ENCODE measurements around the gene INHBB.

Gene INHBB

DNA sequence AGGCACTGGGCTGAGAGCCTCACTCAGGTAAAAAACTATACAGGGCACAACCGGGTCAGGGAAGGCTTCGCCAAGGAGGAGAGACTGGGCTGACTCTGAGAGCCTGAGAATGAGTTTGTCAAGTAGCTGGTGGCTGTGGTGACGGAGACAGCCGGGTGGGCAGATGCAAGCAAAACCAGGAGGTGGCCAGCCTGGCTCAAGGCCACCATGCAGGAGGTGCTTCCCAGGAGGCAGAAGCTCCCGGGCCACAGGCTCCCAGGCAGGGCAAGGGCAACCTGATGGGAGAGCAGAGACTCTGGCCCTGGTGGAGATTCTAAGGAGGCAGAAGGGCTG, 2.9 kb upstream of the INHBB start:
- H3K4me3 ChIP-seq (ENCODE audit: low read depth, low read length), result no peak overlapping the region
- TF ChIP-seq, protein P1, sequence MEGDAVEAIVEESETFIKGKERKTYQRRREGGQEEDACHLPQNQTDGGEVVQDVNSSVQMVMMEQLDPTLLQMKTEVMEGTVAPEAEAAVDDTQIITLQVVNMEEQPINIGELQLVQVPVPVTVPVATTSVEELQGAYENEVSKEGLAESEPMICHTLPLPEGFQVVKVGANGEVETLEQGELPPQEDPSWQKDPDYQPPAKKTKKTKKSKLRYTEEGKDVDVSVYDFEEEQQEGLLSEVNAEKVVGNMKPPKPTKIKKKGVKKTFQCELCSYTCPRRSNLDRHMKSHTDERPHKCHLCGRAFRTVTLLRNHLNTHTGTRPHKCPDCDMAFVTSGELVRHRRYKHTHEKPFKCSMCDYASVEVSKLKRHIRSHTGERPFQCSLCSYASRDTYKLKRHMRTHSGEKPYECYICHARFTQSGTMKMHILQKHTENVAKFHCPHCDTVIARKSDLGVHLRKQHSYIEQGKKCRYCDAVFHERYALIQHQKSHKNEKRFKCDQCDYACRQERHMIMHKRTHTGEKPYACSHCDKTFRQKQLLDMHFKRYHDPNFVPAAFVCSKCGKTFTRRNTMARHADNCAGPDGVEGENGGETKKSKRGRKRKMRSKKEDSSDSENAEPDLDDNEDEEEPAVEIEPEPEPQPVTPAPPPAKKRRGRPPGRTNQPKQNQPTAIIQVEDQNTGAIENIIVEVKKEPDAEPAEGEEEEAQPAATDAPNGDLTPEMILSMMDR (IDR thresholded peaks at IDR 0.05; ENCODE audit: low read depth, low read length), result no peak

DNA sequence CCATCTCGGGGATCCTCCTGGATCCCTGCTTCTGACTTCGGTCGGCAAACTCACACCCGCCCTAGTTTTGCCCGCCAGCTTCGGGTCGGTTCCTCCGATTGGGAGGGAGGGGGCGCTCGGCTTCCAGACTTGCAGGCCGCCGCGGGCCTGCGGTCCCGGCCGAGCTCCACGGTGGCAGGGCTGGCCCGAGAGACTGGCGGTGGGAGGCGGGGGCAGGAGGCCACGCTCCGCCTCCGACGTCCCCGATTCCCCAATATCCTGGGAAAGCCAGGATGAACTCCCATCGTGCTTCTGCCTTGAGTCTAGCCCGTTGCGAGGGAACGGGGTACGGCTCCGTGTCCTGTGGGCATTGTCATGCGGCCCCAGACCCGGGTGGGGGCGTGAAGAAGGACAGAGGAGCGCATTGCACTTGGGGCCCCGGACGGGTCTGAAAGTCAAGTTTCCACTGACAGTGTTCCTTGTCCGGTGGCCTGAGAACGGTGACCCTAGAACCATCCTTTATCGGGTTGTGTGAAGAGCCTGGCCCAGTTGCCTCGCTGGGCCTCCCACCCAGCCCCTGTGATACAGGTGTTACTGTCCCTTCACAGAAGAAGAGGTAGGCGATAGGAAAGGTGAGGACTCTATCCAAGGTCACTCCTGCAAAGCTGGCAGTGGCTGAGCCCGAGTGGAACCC, 2.4 kb upstream of the INHBB start:
- H3K4me3 ChIP-seq (ENCODE audit: low read depth, low read length), result no peak overlapping the region
- TF ChIP-seq, protein P1 (IDR thresholded peaks at IDR 0.05; ENCODE audit: low read depth, low read length), result peak; percentile 85

DNA sequence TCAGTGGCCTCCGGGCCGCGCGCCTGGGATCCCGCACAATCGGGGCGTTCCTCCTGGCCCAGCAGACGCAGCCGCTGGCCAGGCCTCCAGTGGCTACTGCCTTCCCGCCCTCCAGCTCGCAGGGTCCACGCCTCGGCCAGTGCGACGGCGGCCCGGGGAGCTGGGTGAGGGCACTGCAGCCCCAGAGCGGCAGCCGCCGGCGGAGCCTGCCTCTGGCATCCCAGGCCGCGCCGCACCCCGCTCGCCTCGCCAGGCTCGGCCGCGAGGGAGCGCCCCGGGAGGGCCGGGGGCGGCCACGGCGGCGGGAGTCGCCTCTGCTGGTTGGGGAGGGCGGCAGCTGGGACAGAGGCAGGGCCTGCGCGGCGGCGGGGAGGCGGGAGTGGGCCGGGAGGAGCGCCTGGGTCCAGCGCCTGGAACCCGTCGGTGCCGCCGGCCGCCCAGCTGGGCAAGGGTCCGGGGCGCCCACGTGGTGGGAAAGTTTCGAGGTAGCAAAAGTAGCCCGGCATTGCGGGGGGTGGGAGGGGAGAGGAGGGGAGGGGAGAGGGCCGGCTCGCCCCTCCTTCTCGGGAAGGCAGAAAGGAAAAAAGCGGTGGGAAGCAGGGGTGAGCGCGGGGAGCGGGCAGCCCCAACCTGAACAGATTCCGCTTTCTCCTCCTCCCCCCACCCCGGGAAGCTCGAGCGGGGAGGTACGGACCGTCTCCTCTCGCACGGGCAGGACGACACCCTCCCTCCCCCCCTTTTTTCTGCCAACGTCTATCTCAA, 1.5 kb upstream of the INHBB start:
- TF ChIP-seq, protein P1 (IDR thresholded peaks at IDR 0.05; ENCODE audit: low read depth, low read length), result no peak
- H3K4me3 ChIP-seq (ENCODE audit: low read depth, low read length), result peak overlapping the region; percentile 47

DNA sequence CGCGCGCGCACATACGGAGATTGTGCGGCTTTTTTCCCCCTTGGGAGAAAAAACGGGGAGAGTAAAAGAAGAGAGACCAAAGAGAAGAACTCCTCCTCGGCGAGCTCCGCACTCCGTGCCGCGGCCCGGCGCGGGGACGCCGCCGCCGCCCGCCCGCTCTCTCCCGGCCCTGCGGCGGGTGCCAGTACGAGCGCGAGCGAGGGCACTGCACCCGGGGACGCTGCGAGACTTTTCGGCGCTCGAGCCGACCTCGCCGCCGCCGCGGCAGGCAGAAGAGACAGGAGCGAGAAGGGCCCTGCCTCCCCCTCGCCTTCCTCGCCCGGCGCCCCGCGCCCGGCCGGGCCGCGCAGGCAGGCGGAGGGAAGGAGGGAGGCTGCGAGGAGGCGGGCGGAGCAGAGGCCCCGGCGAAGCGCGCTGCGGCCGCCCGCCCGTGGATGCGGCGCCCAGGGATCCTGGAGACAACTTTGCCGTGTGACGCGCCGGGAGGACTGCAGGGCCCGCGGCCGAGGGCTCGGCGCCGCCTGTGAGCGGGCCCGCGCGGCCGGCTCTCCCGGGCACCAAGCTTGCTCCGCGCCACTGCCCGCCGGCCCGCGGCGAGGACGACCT, 857 bp upstream of the INHBB start:
- peak overlapping the region; percentile 47 for H3K4me3 ChIP-seq (ENCODE audit: low read depth, low read length)
- TF ChIP-seq, protein P1 (IDR thresholded peaks at IDR 0.05; ENCODE audit: low read depth, low read length), result no peak

DNA sequence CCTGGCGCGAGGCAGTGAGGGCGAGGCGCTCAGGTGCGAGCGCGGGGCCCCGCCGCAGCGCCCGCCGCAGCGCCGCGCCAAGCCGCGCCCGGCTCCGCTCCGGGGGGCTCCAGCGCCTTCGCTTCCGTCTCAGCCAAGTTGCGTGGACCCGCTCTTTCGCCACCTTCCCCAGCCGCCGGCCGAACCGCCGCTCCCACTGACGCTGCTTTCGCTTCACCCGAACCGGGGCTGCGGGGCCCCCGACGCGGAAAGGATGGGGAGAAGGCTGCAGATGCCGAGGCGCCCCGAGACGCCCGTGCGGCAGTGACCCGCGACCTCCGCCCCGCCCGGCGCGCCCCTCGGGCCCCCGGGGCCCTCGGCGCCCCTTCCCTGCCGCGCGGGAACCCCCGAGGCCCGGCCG, 328 bp upstream of the INHBB start:
- peak overlapping the region; percentile 53 for H3K4me3 ChIP-seq (ENCODE audit: low read depth, low read length)
- TF ChIP-seq, protein P1 (IDR thresholded peaks at IDR 0.05; ENCODE audit: low read depth, low read length), result no peak

DNA sequence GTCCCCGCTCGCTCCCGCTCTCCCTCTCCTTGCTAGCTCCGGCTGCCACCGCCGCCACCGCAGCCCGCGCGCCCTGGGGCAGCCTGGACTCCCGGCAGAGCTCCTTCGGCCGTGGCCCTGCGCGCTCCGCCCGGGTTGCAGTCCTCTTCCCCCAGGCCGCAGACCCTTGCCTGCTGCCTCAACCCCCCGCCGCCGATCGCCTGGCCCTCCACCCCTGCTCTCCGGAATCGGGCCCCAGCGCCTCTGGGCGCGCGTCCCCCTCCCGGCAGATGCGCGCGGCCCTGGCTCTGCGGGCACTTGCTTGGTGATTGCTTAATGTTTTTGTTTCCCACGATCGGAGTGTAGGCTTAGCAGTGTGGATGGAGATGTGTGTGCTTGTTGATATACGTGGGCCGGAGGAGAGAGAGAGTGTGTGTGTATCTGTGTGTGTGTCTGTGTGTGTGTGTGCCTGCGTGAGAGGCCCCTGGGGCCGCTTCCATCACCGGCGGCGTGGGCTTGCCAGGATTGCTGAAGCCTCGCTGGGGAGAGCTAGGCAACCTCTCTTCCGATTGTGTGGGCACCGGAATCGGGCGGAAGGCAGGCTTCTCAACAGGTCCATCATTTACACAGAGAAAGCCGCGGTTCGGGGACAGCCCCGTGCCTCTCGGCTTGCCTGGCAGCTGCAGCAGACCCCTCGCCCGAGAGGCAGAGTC, 877 bp downstream of the INHBB start:
- TF ChIP-seq, protein P1 (IDR thresholded peaks at IDR 0.05; ENCODE audit: low read depth, low read length), result no peak
- peak overlapping the region; percentile 40 for H3K4me3 ChIP-seq (ENCODE audit: low read depth, low read length)
